GM21515 (cell line): Measurements from ENCODE around the gene KRTAP3-1.
"Not testable (repeated sequence)": the region's sequence is repeated elsewhere in the genome, so short reads cannot be mapped to it uniquely, and the experiment has no call there.

Experiments used
- ATAC-seq: cut with Tn5 transposase; IDR thresholded peaks from one replicate; pipeline ENCODE4 v1.9.1; 2021; ENCODE audit not compliant: unreplicated experiment

KRTAP3-1 gene

GRCh38 chr17:41008811-41009210 is at the start of gene KRTAP3-1:
TSS of gene KRTAP3-1 (minus strand) at chr17:41009128. CDS start at chr17:41009074, 54 bp downstream.
- no peak for ATAC-seq

GRCh38 chr17:41057547-41057946 is 48.6 kb upstream of the KRTAP3-1 start:
- ATAC-seq, result no peak

- ATAC-seq, result not testable (repeated sequence)
These were observed 46.2 kb upstream of the KRTAP3-1 start, which contains the start of gene KRTAP2-2 for GRCh38 chr17:41055130-41055529. TSS of gene KRTAP2-2 (minus strand) at chr17:41055230. CDS start at chr17:41055211, 19 bp downstream.

- not testable (repeated sequence) for ATAC-seq
These were observed 45.6 kb upstream of the KRTAP3-1 start for GRCh38 chr17:41054556-41054955.

GRCh38 chr17:41054025-41054424 is 45.1 kb upstream of the KRTAP3-1 start:
- ATAC-seq, result no peak

GRCh38 chr17:41052566-41052965 is 43.6 kb upstream of the KRTAP3-1 start:
- ATAC-seq, result no peak

- ATAC-seq, result no peak
These were observed 40.2 kb upstream of the KRTAP3-1 start for GRCh38 chr17:41049110-41049509.

- no peak for ATAC-seq
These were observed 39.5 kb upstream of the KRTAP3-1 start for GRCh38 chr17:41048441-41048840.

- ATAC-seq, result not testable (repeated sequence)
These were observed 38.0 kb upstream of the KRTAP3-1 start, which contains the start of gene KRTAP2-1 for GRCh38 chr17:41046735-41047465. TSS of gene KRTAP2-1 (minus strand) at chr17:41047316. CDS start at chr17:41047267, 49 bp downstream.

GRCh38 chr17:41042953-41043352 is 34.0 kb upstream of the KRTAP3-1 start:
- no peak for ATAC-seq

GRCh38 chr17:41040783-41041571 is 32.0 kb upstream of the KRTAP3-1 start, which contains the start of gene KRTAP1-1:
TSS of gene KRTAP1-1 (minus strand) at chr17:41041450. CDS start at chr17:41041397, 53 bp downstream.
- ATAC-seq, result not testable (repeated sequence)

- no peak for ATAC-seq
These were observed 29.0 kb upstream of the KRTAP3-1 start for GRCh38 chr17:41037853-41038350.

GRCh38 chr17:41034346-41034935 is 25.5 kb upstream of the KRTAP3-1 start, which contains the start of gene KRTAP1-3:
TSS of gene KRTAP1-3 (minus strand) at chr17:41034874. CDS start at chr17:41034821, 53 bp downstream.
- not testable (repeated sequence) for ATAC-seq

GRCh38 chr17:41029633-41030245 is 20.8 kb upstream of the KRTAP3-1 start, which contains the start of gene KRTAP1-4:
TSS of gene KRTAP1-4 (minus strand) at chr17:41030195. CDS start at chr17:41030078, 117 bp downstream.
- no peak for ATAC-seq

- no peak for ATAC-seq
These were observed 18.0 kb upstream of the KRTAP3-1 start, which contains the start of gene KRTAP1-5 for GRCh38 chr17:41026715-41027471. TSS of gene KRTAP1-5 (minus strand) at chr17:41027208. CDS start at chr17:41027155, 53 bp downstream.

- no peak for ATAC-seq
These were observed 15.8 kb upstream of the KRTAP3-1 start for GRCh38 chr17:41024697-41025096.

GRCh38 chr17:41020336-41020735 is 11.4 kb upstream of the KRTAP3-1 start:
- ATAC-seq, result no peak

- ATAC-seq, result no peak
These were observed 10.5 kb upstream of the KRTAP3-1 start for GRCh38 chr17:41019415-41019814.

GRCh38 chr17:41018541-41018940 is 9.6 kb upstream of the KRTAP3-1 start:
- no peak for ATAC-seq
